AG10803 (cell line): ENCODE results near the gene MZB1.
A peak's percentile ranks its signal among the peaks of the same experiment; 100 is the strongest.
"Not testable (repeated sequence)": the region's sequence is repeated elsewhere in the genome, so short reads cannot be mapped to it uniquely, and the experiment has no call there.

ENCODE experiments used
- DNase-seq: peaks from one replicate; pipeline ENCODE4 v3.0.0; 2010; ENCODE audit warnings: low read depth
- H3K4me3 ChIP-seq: 2 replicates; pipeline ENCODE4 v1.5.1; 2011; ENCODE audit warnings: mild to moderate bottlenecking, low read length, control low read depth
- CTCF ChIP-seq: conservative IDR thresholded peaks from 2 replicates; pipeline ENCODE4 v1.5.1; 2011; ENCODE audit warnings: mild to moderate bottlenecking, low read length, control low read depth, inconsistent platforms

MZB1 gene

GRCh38 chr5:139410121-139410992 is 20.6 kb upstream of the MZB1 start:
- TF ChIP-seq CTCF: no peak
- DNase-seq: peak; percentile 39
- no peak overlapping the region for H3K4me3 ChIP-seq

DNA sequence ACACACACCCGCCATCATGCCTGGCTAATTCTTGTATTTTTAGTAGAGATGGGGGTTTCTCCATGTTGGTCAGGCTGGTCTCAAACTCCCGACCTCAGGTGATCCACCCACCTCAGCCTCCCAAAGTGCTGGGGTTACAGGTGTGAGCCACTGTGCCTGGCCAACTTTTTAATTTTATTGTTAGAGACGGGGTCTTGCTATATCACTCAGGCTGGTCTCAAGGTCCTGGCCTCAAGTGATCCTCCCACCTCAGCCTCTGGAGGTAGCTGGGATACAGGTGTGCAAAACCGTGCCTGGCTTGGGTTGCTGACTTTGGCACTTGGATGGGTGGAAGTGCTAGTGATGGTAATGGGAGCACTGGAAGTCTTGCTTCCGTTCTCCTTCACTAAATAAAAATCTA is 19.4 kb upstream of the MZB1 start:
- not testable (repeated sequence) for DNase-seq, H3K4me3 ChIP-seq

GRCh38 chr5:139408191-139408590 is 18.5 kb upstream of the MZB1 start:
- no peak overlapping the region for H3K4me3 ChIP-seq
- DNase-seq: no peak
- TF ChIP-seq CTCF: no peak

DNA sequence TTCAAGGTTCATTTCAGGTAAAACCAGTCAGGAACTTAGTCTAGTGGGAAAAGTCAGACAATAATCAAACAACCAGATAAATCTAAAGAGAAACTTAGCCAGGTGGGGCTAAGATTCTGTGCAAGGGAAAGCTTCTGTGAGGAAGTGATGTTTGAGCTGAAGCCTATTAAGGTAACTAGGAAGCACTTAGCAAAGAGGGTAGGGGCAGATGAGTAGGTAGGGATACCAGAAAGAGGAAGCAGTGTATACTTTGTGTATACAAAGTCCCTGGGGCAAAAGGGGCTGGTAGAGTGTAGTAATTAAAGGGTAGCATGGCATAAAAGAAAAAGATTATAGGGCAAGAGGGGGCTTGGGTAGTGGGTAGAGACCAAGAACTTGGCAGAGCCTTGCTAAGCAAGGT is 17.8 kb upstream of the MZB1 start:
- no peak for DNase-seq
- TF ChIP-seq CTCF: no peak
- no peak overlapping the region for H3K4me3 ChIP-seq

- TF ChIP-seq CTCF: no peak
- no peak for DNase-seq
- H3K4me3 ChIP-seq: no peak overlapping the region
Measured at GRCh38 chr5:139406963-139407362, 17.2 kb upstream of the MZB1 start.

GRCh38 chr5:139404484-139404840 is 14.7 kb upstream of the MZB1 start:
- TF ChIP-seq CTCF: no peak
- peak overlapping the region; percentile 47 for H3K4me3 ChIP-seq
- DNase-seq: no peak

GRCh38 chr5:139403787-139404483 is 14.2 kb upstream of the MZB1 start, which contains the start of gene SPATA24:
SPATA24 (minus strand) TSS chr5:139404089; CDS start chr5:139404060, 29 bp downstream.
- TF ChIP-seq CTCF: no peak
- peak within 1 kb of the TSS; percentile 79 for H3K4me3 ChIP-seq
- DNase-seq: peak; percentile 97
